Measurements from ENCODE around the gene CCDC91. TPM values are rescaled to one million over a fixed set of nuclear protein-coding genes. Genes with fewer than 3 reads are reported as not detected.

The CCDC91 gene
- total and polyA plus RNA-seq, 2 of the 4 experiments (the other 2 are of a cell fraction) = 8.6 to 14.7 TPM

- no peak overlapping the region for H2BK5ac ChIP-seq (ENCODE audit: low read depth, low read length, poor library complexity, severe bottlenecking)
- WGBS, 2 experiments (ENCODE audit: extremely low coverage in 2 of 2, insufficient read length in 1 of 2) = no CpG with 5 or more reads among the region's 1 CpG
- no peak overlapping the region for H3K14ac ChIP-seq (replicated peaks; ENCODE audit: low read depth, low read length)
- H3K4me1 ChIP-seq (ENCODE audit: control insufficient read depth, insufficient read depth, low read length) = no peaks in the 10 kb centered on the region
- dilution Hi-C loops (cut with HindIII; ENCODE audit: low sequenced_read_pairs, unreplicated experiment) (no loop called here), intact Hi-C loops (cut with micrococcal nuclease) (no loop called here), in situ Hi-C loops (cut with MboI; ENCODE audit: low sequenced_read_pairs) (no loop called here)
- no peak overlapping the region for H3K9ac ChIP-seq (ENCODE audit: low read depth, low read length)
- no peak overlapping the region for H4K91ac ChIP-seq (ENCODE audit: insufficient read depth, low read depth, low read length)
- H3K27ac ChIP-seq (ENCODE audit: insufficient read depth, low read length) = no peak overlapping the region
- no peak overlapping the region for H2AFZ ChIP-seq (replicated peaks; ENCODE audit: low read length, poor library complexity)
- H3K4ac ChIP-seq (ENCODE audit: low read depth, low read length) = no peak overlapping the region
- no peaks in the 10 kb centered on the region for H3K9me1 ChIP-seq (ENCODE audit: insufficient read depth, low read length)
- H3K18ac ChIP-seq (ENCODE audit: low read depth, low read length) = no peak overlapping the region
- no peak for TF ChIP-seq CHD1 (IDR thresholded peaks at IDR 0.05; ENCODE audit: low read depth, low read length)
- no peak for TF ChIP-seq RFX5 (IDR thresholded peaks at IDR 0.05; ENCODE audit: low read depth, low read length)
- no peak for TF ChIP-seq POLR2A (IDR thresholded peaks at IDR 0.05; ENCODE audit: low read depth, low read length)
- no peak for TF ChIP-seq RAD21 (IDR thresholded peaks at IDR 0.05; ENCODE audit: low read length)
- no peak for TF ChIP-seq CEBPB (IDR thresholded peaks at IDR 0.05; ENCODE audit: low read depth, low read length)
- no peak for TF ChIP-seq SMC3 (IDR thresholded peaks at IDR 0.05; ENCODE audit: low read depth, low read length)
- no peak for TF ChIP-seq ELK1 (IDR thresholded peaks at IDR 0.05; ENCODE audit: borderline replicate concordance, low read depth, low read length)
- TF ChIP-seq FOS (IDR thresholded peaks at IDR 0.05; ENCODE audit: low read depth, low read length) = no peak
- ATAC-seq (ENCODE audit: low read depth) (no peak), DNase-seq (no peak)
- no peak overlapping the region for H3K23ac ChIP-seq (ENCODE audit: low read depth, low read length)
- H3K79me1 ChIP-seq (ENCODE audit: low read depth in 1 of 2, low read length in 2 of 2) = no peaks in the 10 kb centered on the region
- ChIA-PET POLR2A (ENCODE audit: unreplicated experiment) (no interaction called here), CTCF (no interaction called here)
- no peak overlapping the region for H2AK5ac ChIP-seq (ENCODE audit: low read depth, low read length)
- no peak overlapping the region for H4K5ac ChIP-seq (ENCODE audit: low read depth, low read length)
- no peaks in the 10 kb centered on the region for H3K9me3 ChIP-seq (ENCODE audit: control insufficient read depth, insufficient read depth, low read length)
- H2BK15ac ChIP-seq (ENCODE audit: low read depth, low read length) = no peak overlapping the region
- H3K36me3 ChIP-seq (ENCODE audit: control insufficient read depth, insufficient read depth, low read length) = no peaks in the 10 kb centered on the region
- no peak overlapping the region for H3K56ac ChIP-seq (ENCODE audit: extremely low read depth, insufficient read depth, low read length)
- H3K27me3 ChIP-seq (ENCODE audit: control insufficient read depth, insufficient read depth, low read length) = no peaks in the 10 kb centered on the region
- no peak overlapping the region for H2BK20ac ChIP-seq (ENCODE audit: low read depth, low read length)
- no peak overlapping the region for H2BK120ac ChIP-seq (ENCODE audit: low read depth, low read length)
- no peak overlapping the region for H4K8ac ChIP-seq (ENCODE audit: low read depth in 2 of 2, low read length in 2 of 2)
- no peak overlapping the region for H2AK9ac ChIP-seq (replicated peaks; ENCODE audit: low read depth, low read length, poor library complexity)
- no peak overlapping the region for H3K4me3 ChIP-seq (ENCODE audit: insufficient read depth, low read depth, low read length)
- no peaks in the 10 kb centered on the region for H4K20me1 ChIP-seq (ENCODE audit: insufficient read depth, low read length)
- H3K4me2 ChIP-seq (ENCODE audit: low read depth, low read length) = no peak overlapping the region
- no TSS peak for BruUV-seq (replicated peaks)
Observed at GRCh38 chr12:28479683-28480082, 289.4 kb downstream of the CCDC91 start.

All from IMR-90 (cell line).